Sigmoid colon (tissue), 7 donors: ENCODE data around the gene PKN1. TPM values are rescaled to one million over a fixed set of nuclear protein-coding genes. Genes with fewer than 3 reads are reported as not detected.

Source experiments
- DNase-seq: peaks from one replicate; pipeline ENCODE4 v3.0.0-alpha.2; 2019
- H3K27ac ChIP-seq, 4 donors: fragments of 200-600 bp; sonication (generic); one replicate each; pipeline ENCODE4 v1.5.1; 2016 to 2019; ENCODE audit warnings: mild to moderate bottlenecking in 1 of 4
- H3K27me3 ChIP-seq, 3 donors: fragments of 200-600 bp; sonication (generic); one replicate each; pipeline ENCODE4 v1.5.1; 2019; ENCODE audit warnings: mild to moderate bottlenecking in 1 of 3
- H3K36me3 ChIP-seq, 4 donors: fragments of 200-600 bp; sonication (generic); one replicate each; pipeline ENCODE4 v1.5.1; 2016 to 2019
- H3K4me1 ChIP-seq, 4 donors: fragments of 200-600 bp; sonication (generic); one replicate each; pipeline ENCODE4 v1.5.1; 2017 to 2019
- H3K4me3 ChIP-seq, 4 donors: fragments of 200-600 bp; sonication (generic); one replicate each; pipeline ENCODE4 v1.5.1; 2017 to 2019; ENCODE audit warnings: mild to moderate bottlenecking in 2 of 4, moderate library complexity in 1 of 4
- H3K9me3 ChIP-seq, 4 donors: fragments of 200-600 bp in 3 of 4; sonication (generic) in 3 of 4; one replicate each; pipeline versions ENCODE4 v1.5.1 to v1.6.1; 2013 to 2019
- EP300 ChIP-seq, 4 donors: sonication (generic); formaldehyde crosslinking; IDR thresholded peaks; one replicate each; pipeline ENCODE4 v1.6.1; 2017; ENCODE audit warnings: antibody characterized with exemption in 4 of 4
- POLR2A ChIP-seq, 2 donors: fragments of 450-650 bp; IDR thresholded peaks; one replicate each; pipeline ENCODE4 v1.6.1; 2016; ENCODE audit warnings: antibody characterized with exemption in 2 of 2, mild to moderate bottlenecking in 2 of 2, moderate library complexity in 2 of 2
- POLR2AphosphoS5 ChIP-seq, 4 donors: sonication (generic); formaldehyde crosslinking; IDR thresholded peaks; one replicate each; pipeline ENCODE4 v1.6.1; 2017; ENCODE audit warnings: antibody characterized with exemption in 4 of 4
- WGBS, 2 donors: extraction: QIAGEN DNeasy Blood & Tissue Kit; methylation state at CpG; one replicate each; pipeline ENCODE4 v1.1.7; 2013; 5-methylcytosine and 5-hydroxymethylcytosine counted together
- intact Hi-C: fragments of 100-400 bp; cut with DNase I; formaldehyde crosslinking; loops from one replicate; pipeline ENCODE4 v1.15.1; 2023
- polyA plus RNA-seq, 3 donors: library from polyadenylated mRNA; stranded (reverse); fragments of 200-250 nt; gene quantifications; one replicate each; pipeline ENCODE4 v1.2.3, GENCODE V29; 2013
- total RNA-seq, 4 donors: library from RNA; depleted of rRNA; stranded (reverse); fragments of >200 nt; gene quantifications; one replicate each; pipeline ENCODE4 v1.1.0, GENCODE V29; 2016
- TF ChIP-seq, protein P1 (sequence below), 4 experiments: fragments of 450-650 bp in 3 of 4; fragments of 200-600 bp in 1 of 4; IDR thresholded peaks; one replicate each; pipeline ENCODE4 v1.5.1; 2016 to 2019; ENCODE audit warnings: antibody characterized with exemption in 4 of 4, mild to moderate bottlenecking in 3 of 4, moderate library complexity in 2 of 4
- donor health status: healthy with polysubstance abuse.
- donor health status: Bipolar disorder and iron deficiency.
- donor health status: healthy.

PKN1 gene
- total and polyA plus RNA-seq, 7 donors: 20.8 to 126 (median 79.2) TPM

DNA sequence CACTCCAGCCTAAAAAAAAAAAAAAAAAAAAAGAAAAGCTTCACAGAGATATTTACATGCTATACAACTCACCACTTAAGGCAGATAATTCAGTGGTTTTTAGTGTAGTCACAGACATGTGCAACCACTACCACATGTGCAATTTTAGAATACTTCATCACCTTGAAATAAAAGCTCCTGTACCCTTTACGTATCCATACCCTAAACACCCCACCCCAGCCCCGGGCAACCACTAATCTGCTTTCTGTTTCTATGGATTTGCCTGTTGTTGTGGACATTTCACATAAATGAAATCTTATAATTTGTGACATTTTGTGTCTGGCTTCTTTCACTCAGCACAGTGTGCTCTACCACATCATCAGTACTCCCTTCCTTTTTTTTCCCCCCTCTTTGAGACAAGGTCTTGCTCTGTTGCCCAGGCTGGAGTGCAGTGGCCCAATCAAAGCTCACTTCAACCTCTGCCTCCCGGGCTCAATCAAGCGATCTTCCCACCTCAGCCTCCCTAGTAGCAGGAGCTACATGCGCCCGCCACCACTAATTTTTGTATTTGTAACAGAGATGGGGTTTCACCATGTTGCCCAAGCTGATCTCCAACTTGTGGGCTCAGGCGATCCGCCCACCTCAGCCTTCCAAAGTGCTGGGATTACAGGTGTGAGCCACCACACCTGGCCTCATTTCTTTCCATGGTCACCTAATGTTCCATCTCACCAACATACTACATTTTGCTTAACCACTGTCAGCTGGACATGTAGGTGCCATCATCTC, 18.0 kb upstream of the PKN1 start:
- H3K27me3 ChIP-seq: no peaks in the 10 kb centered on the region
- WGBS, 2 donors: 90% methylated on average over 8 of the region's 8 CpGs
- intact Hi-C loops: no loop called here
- peaks cover 0 to 61% (median 46%) of the 10 kb centered on the region in 4 donors for H3K4me1 ChIP-seq
- TF ChIP-seq POLR2AphosphoS5 (IDR thresholded peaks at IDR 0.05): no peak
- TF ChIP-seq, protein P1, sequence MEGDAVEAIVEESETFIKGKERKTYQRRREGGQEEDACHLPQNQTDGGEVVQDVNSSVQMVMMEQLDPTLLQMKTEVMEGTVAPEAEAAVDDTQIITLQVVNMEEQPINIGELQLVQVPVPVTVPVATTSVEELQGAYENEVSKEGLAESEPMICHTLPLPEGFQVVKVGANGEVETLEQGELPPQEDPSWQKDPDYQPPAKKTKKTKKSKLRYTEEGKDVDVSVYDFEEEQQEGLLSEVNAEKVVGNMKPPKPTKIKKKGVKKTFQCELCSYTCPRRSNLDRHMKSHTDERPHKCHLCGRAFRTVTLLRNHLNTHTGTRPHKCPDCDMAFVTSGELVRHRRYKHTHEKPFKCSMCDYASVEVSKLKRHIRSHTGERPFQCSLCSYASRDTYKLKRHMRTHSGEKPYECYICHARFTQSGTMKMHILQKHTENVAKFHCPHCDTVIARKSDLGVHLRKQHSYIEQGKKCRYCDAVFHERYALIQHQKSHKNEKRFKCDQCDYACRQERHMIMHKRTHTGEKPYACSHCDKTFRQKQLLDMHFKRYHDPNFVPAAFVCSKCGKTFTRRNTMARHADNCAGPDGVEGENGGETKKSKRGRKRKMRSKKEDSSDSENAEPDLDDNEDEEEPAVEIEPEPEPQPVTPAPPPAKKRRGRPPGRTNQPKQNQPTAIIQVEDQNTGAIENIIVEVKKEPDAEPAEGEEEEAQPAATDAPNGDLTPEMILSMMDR (IDR thresholded peaks at IDR 0.05): no peak
- TF ChIP-seq POLR2A (IDR thresholded peaks at IDR 0.05): no peak
- no peak for TF ChIP-seq EP300 (IDR thresholded peaks at IDR 0.05)
- H3K36me3 ChIP-seq: peaks cover 22 to 31% (median 27%) of the 10 kb centered on the region in 4 donors
- H3K27ac ChIP-seq: no peak overlapping the region
- no peak overlapping the region for H3K4me3 ChIP-seq
- no peaks in the 10 kb centered on the region for H3K9me3 ChIP-seq
- DNase-seq: no peak

DNA sequence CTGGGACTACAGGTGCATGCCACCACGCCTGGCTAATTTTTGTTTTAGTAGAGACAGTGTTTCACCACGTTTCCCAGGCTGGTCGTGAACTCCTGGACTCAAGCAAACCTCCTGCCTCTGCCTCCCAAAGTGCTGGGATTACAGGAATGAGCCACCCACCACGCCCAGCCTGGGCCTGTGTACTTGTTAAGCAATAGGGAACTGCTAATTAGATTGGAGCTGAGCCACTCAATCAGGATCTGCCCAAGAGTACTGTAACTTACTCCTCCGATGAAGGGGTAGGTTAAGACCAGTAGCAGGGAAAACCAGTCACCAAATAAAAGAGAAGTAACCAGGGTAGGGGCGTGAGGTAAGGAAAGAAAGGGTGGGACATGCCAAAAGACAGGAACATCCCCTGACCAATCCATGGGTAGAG, 16.3 kb upstream of the PKN1 start:
- peaks cover 8 to 15% (median 13%) of the 10 kb centered on the region in 4 donors for H3K36me3 ChIP-seq
- no peak overlapping the region for H3K27ac ChIP-seq
- intact Hi-C loops: no loop called here
- H3K4me3 ChIP-seq: no peak overlapping the region
- 18 to 51% methylated on average over 6 of the region's 6 CpGs for whole genome bisulfite sequencing, 2 donors
- no peak for DNase-seq
- no peaks in the 10 kb centered on the region for H3K9me3 ChIP-seq
- TF ChIP-seq POLR2AphosphoS5 (IDR thresholded peaks at IDR 0.05): no peak
- TF ChIP-seq, protein P1 (IDR thresholded peaks at IDR 0.05): no peak
- TF ChIP-seq POLR2A (IDR thresholded peaks at IDR 0.05): no peak
- TF ChIP-seq EP300 (IDR thresholded peaks at IDR 0.05): no peak
- peaks cover 0 to 61% (median 46%) of the 10 kb centered on the region in 4 donors for H3K4me1 ChIP-seq
- H3K27me3 ChIP-seq: no peaks in the 10 kb centered on the region

DNA sequence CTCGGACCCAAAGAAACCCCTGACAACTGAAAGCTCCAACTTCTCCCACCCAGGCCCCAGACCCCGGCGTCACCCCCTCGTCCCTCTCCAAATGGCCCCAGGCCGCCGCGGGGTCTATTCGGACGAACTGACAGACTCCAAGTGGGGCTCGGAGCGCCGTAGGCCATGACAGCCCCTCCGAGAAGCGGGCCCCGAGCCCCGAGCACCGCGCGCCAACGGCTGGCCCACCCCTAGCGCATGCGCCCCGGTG, 14.3 kb upstream of the PKN1 start:
- peak; percentile 91 for DNase-seq
- H3K4me3 ChIP-seq: peak overlapping the region; percentile 69 to 90 (median 82)
- H3K27ac ChIP-seq: peak overlapping the region; percentile 89 to 94 (median 90)
- no peaks in the 10 kb centered on the region for H3K27me3 ChIP-seq
- H3K4me1 ChIP-seq: peaks cover 0 to 51% (median 39%) of the 10 kb centered on the region in 4 donors
- TF ChIP-seq POLR2A (IDR thresholded peaks at IDR 0.05) (no peak), POLR2AphosphoS5 (IDR thresholded peaks at IDR 0.05) (no peak), EP300 (IDR thresholded peaks at IDR 0.05) (no peak)
- TF ChIP-seq, protein P1 (IDR thresholded peaks at IDR 0.05): no peak
- intact Hi-C loops: no loop called here
- H3K9me3 ChIP-seq: no peaks in the 10 kb centered on the region
- no peaks in the 10 kb centered on the region for H3K36me3 ChIP-seq
- 0% methylated on average over 23 of the region's 23 CpGs for WGBS, 2 donors

DNA sequence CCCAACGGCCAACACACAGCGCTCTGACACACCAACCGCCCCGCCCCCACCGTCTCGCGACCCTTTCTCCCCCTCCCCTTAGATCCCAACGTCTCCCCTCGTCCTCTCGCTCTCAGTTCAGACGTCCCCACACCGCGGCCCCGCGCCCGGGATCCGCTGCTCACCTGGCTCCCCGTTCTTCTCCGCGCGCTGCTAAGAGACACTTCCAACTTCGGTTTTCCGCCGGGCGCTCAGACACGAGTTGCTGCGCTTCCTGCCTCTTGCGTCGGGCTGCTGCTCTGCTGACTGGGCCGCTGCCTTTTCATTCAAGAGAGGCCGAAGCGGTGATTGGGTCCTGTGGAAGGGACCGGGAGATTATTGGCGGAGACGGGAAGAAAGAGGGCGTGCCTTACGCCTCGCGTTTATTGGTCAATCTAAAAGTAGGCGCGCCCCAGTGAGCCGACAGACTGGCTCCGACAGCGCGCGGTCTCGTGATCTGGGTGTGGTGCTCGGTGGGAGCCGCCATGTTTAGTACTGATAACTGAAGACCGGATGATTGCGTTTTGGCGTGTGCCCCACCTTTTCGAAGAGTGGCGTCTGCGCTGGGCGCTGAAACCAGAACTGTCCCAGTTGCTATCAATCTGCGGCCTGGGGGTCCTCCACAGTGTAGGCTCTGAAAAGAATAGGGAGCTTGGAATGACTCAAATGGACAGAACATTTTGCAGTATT, 13.8 kb upstream of the PKN1 start, which contains the start of gene DDX39A:
TSS of gene DDX39A (minus strand) at position 236 of the 708 bp plus-strand sequence. CDS start 6,121 bp downstream, outside the sequence.
- no peaks in the 10 kb centered on the region for H3K9me3 ChIP-seq
- peaks cover 0 to 46% (median 34%) of the 10 kb centered on the region in 4 donors for H3K4me1 ChIP-seq
- H3K4me3 ChIP-seq: peak within 1 kb of the TSS; percentile 69 to 90 (median 82)
- DNase-seq: peak; percentile 99
- H3K36me3 ChIP-seq: no peaks in the 10 kb centered on the region
- peak within 1 kb of the TSS; percentile 89 to 94 (median 90) for H3K27ac ChIP-seq
- intact Hi-C loops: no loop called here
- H3K27me3 ChIP-seq: no peaks in the 10 kb centered on the region
- 1% methylated on average over 57 of the region's 57 CpGs for WGBS, 2 donors
- TF ChIP-seq POLR2AphosphoS5 (IDR thresholded peaks at IDR 0.05): peak; percentile 84 to 95 (median 94)
- TF ChIP-seq POLR2A (IDR thresholded peaks at IDR 0.05): peak; percentile 57 to 76
- TF ChIP-seq, protein P1 (IDR thresholded peaks at IDR 0.05): no peak
